H4 (cell line): ENCODE results near the gene WDR54. TPM values are rescaled to one million over a fixed set of nuclear protein-coding genes. Genes with fewer than 3 reads are reported as not detected.
A peak's percentile ranks its signal among the peaks of the same experiment; 100 is the strongest.
"Not testable (repeated sequence)": the region's sequence is repeated elsewhere in the genome, so short reads cannot be mapped to it uniquely, and the experiment has no call there.

Source experiments
- DNase-seq: peaks from one replicate; pipeline ENCODE4 v3.0.0-alpha.2; 2015; ENCODE audit warnings: low spot score
- total RNA-seq: library from RNA; depleted of rRNA; stranded (reverse); fragments of >200 nt; shearing (Covaris generic); gene quantifications from 2 replicates; pipeline ENCODE4 v1.2.3, GENCODE V29; 2014

Gene WDR54
- total RNA-seq, 1 experiment from 2014 or later: 32.6 TPM

- no peak for DNase-seq
These were observed 8.2 kb downstream of the WDR54 start for GRCh38 chr2:74429487-74430451.

- DNase-seq: no peak
These were observed 9.0 kb downstream of the WDR54 start for GRCh38 chr2:74430502-74430901.

DNA sequence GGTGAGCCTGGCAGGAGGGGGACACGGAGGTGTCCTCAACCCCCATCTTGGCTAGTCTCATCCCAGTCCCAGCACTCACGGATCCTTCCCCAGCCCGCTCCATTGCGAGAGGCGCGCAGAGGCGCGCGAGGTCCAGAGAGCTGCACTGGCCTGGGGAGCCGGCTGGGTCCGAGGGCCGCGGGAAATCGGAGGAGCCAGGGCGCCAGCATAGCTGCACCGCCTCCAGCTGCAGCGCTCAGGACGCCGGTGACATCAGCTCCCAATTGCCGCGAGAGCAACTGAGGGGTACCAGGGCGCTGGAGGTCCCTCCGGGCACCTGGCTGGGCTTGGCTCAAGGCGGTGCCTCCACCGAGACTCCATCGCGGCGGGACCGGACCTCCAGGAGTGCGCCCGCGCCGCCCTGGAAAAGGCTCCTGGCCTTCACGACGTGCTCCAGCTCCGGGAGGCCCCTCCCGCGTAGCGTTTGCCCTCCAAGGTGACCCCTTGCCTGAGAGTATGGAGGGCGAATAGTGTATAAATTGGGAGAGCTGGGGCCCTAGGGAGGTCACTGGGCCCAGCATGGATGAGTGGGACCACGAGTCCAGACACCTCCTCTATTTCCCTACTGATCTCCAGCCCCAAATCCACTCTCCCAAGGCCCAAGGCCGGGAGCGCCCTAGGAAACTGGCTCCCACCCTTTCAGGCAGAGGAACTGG lies 14.7 kb downstream of the WDR54 start:
- no peak for DNase-seq

DNA sequence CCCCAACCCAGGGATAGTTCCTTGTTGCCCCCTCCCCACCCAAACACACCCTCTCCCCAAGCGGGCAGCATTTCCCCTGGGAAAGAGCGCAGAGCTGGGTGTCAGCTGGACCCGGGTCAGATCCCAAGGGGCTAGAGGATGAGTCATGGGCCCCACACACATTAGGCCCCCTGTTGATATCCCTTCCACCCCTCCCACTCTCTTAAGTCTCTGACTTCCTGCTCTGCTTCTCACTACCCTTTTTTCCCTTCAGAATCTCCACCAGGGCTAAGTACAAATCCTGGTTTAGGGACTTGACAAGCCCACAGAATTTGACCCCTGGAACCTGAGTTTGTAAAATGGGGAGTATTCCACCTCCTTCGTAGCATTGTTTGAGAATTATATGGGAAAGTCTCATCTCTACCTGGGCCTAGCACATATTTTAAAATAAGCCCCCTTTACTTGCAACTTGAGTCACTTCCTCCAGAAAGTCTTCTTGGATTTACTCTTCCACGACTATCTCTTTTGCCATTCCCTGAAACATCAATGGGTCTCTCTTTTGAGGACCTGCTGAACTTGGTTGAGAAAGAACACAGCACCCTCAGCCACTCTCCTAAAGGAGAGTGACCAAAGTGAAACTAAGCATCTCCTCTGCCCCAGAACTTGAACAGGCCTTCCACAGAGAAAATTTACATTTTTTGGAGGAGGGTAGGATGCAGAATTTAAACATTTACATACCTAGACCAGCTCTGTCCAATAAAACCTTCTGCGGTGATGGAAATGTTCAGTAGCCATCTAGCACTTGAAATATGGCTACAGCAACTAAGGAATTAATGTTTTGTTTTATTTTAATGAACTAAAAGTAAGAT lies 15.5 kb downstream of the WDR54 start:
- DNase-seq: no peak

- DNase-seq: no peak
These were observed 16.7 kb downstream of the WDR54 start for GRCh38 chr2:74438248-74438647.

DNA sequence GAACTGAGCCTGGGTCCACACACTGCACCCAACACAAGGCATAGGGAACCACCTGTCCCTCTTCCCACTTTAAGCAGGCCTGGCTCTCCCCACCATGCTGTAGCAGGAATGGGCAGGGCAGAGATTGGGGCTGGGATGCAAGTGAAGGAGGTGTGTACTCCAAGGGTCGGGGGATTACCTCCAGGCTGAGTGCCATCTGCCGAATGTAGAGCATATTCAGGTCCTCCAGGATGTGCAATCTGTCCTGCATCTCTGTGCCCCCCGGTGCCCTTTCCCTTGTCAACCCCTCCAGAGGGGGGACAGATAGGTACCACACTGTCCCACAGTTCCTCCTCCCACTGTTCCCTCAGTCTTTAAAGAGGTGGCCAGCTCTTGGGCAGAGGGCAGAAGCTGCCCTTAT lies 17.8 kb downstream of the WDR54 start:
- DNase-seq: no peak

GRCh38 chr2:74439803-74440377 lies 18.4 kb downstream of the WDR54 start:
- DNase-seq: peak; percentile 41

- DNase-seq: peak; percentile 70
These were observed 19.0 kb downstream of the WDR54 start for GRCh38 chr2:74440378-74441169.

GRCh38 chr2:74441170-74441689 lies 19.7 kb downstream of the WDR54 start:
- no peak for DNase-seq

GRCh38 chr2:74441690-74442482 lies 20.4 kb downstream of the WDR54 start, which contains the start of gene RTKN:
Gene RTKN (minus strand): TSS chr2:74441937. CDS start chr2:74441816, 121 bp downstream.
- DNase-seq: no peak

DNA sequence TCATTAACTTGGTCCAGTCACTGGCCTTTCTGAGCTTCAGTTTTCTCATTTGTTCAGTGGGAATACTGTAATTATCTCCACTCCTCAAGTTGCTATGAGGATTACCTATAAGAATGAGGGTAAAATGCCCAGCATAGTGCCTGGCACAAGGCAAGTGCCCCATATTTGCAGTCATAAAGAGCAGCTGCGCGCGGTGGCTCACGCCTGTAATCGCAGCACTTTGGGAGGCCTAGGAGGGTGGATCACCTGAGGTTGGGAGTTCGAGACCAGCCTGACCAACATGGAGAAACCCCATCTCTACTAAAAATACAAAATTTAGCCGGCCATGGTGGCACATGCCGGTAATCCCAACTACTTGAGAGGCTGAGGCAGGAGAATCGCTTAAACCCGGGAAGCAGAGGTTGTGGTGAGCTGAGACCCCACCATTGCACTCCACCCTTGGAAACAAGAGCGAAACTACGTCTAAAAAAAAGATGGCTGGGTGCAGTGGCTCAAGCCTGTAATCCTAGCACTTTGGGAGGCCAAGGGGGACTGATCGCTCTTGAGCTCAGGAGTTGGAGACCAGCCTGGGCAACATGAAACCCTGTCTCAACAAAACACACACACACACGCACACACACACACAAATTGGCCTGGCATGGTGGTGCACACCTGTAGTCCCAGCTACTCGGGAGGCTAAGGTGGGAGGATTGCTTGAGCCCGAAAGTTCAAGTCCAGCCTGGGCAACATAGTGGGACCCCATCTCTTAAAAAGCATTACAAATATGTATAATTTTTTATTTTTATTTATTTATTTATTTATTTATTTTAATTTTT lies 21.2 kb downstream of the WDR54 start:
- not testable (repeated sequence) for DNase-seq

GRCh38 chr2:74444498-74445318 lies 23.2 kb downstream of the WDR54 start:
- DNase-seq: no peak

- no peak for DNase-seq
These were observed 25.9 kb downstream of the WDR54 start for GRCh38 chr2:74447230-74447999.

DNA sequence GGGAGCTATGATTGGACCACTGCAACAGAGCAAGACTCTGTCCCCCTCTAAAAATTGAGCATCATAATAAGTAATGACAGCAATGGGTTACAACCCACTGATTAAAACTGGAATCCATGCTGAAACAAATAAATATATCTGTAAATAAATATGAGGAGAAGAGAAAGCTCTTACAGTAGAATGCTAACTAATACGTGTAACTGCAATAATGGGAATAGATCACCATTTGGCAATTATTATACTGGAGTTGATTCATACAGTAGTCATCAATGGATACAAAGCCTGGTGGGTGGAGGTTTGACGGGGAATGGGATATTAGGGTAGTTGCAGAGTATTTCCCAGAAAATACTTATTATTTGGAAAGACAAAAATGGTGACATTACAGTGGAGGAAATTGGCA lies 27.2 kb downstream of the WDR54 start:
- no peak for DNase-seq

- no peak for DNase-seq
These were observed 29.1 kb downstream of the WDR54 start for GRCh38 chr2:74450570-74451190.
